ENCODE data around the gene PDCD1LG2.

Gene PDCD1LG2

DNA sequence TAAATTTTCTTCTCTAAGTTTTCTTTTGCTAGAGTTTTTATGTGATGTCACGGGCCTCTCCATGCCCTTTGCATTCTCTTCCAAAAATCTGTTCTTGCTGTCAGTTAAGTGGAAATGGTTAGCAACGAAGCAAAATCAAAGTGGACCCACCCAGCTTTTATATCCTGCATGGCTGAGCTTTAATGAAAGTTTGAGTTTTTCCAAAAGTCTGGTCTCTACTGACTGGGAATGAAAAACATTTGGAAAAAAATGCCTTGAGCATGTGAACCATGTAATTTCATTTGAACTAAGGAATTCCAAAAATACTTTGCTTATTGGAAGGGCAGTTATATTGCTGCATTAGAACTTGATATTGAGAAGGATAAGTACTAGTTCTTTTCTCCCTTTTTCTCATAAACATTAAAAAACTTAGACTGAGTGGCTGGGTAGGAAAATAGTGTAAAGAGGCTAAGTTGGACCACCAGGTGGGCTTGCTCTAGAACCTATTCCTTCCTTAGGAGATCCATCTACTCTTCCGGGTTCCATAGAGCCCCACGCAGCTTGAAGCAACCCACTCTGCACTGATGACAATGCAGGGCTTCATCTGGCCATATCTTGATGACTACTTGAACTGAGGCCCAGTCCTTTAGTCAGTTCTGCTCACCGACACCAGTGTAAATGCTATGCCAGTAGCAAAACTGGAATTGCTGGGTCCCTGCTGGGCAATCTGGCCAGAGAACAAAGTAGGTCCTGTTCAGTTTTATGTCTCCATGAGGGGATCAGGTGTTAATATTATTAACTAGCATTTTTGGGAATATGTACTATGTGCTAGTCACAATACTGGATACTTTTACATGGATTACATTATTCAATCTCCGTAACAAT, 101.2 kb downstream of the PDCD1LG2 start:
- no peak for DNase-seq

GRCh38 chr9:5612185-5612530, 101.8 kb downstream of the PDCD1LG2 start:
- DNase-seq = no peak

GRCh38 chr9:5614192-5614591, 103.9 kb downstream of the PDCD1LG2 start:
- no peak for DNase-seq

GRCh38 chr9:5614985-5615384, 104.7 kb downstream of the PDCD1LG2 start:
- no peak for DNase-seq

- peak in 1 of 5 donors; percentile 63 for DNase-seq
Measured at GRCh38 chr9:5617749-5618148, 107.4 kb downstream of the PDCD1LG2 start.

DNA sequence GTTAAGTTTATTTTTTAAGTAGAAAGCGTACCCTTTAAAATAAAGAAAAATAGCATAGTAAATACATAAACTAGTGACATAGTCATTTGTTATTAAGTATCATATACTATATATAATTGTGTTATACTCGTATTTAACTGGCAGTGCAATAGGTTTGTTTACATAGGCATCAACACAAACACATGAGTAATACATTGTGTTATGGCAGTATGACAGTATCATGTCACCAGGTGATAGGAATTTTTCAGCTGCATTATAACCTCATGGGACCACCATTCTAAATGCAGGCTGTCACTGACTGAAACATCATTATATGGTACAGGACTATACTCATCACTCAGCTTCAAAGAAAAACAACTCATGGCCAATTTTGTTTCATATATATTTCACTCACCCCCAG, 110.2 kb downstream of the PDCD1LG2 start:
- no peak for DNase-seq

All from T-helper 1 cell (primary cell).